Smooth muscle cell (in vitro differentiated cells): ENCODE results near the gene EPHA2. TPM values are rescaled to one million over a fixed set of nuclear protein-coding genes. Genes with fewer than 3 reads are reported as not detected.

ENCODE experiments used
- DNase-seq: peaks from one replicate; lab custom pipeline; 2025; ENCODE audit not compliant: unreplicated experiment; lab: John Stamatoyannopoulos, UW
- H2AFZ ChIP-seq: fragments of 200-600 bp; sonication (generic); 2 replicates; pipeline ENCODE4 v1.6.0; 2016; ENCODE audit warnings: antibody characterized with exemption, low read depth, mild to moderate bottlenecking
- H3F3A ChIP-seq: fragments of 200-600 bp; sonication (generic); 2 replicates; pipeline ENCODE4 v1.6.0; 2017; ENCODE audit warnings: antibody characterized with exemption, low read depth
- H3K27ac ChIP-seq: fragments of 200-600 bp; sonication (generic); 2 replicates; pipeline ENCODE4 v1.5.1; 2016; ENCODE audit warnings: low read depth, mild to moderate bottlenecking
- H3K27me3 ChIP-seq: fragments of 200-600 bp; sonication (generic); 2 replicates; pipeline ENCODE4 v1.6.1; 2016; ENCODE audit warnings: low read depth, mild to moderate bottlenecking
- H3K36me3 ChIP-seq: fragments of 200-600 bp; sonication (generic); 2 replicates; pipeline ENCODE4 v1.5.1; 2016; ENCODE audit warnings: low read depth
- H3K4me1 ChIP-seq: fragments of 200-600 bp; sonication (generic); 2 replicates; pipeline ENCODE4 v1.5.1; 2016; ENCODE audit warnings: low read depth
- H3K4me2 ChIP-seq: fragments of 200-600 bp; sonication (generic); 2 replicates; pipeline ENCODE4 v1.6.0; 2016; ENCODE audit warnings: mild to moderate bottlenecking
- H3K4me3 ChIP-seq: fragments of 200-600 bp; sonication (generic); 2 replicates; pipeline ENCODE4 v1.5.1; 2016; ENCODE audit warnings: mild to moderate bottlenecking
- H3K79me2 ChIP-seq: fragments of 200-600 bp; sonication (generic); 2 replicates; pipeline ENCODE4 v1.6.0; 2016; ENCODE audit warnings: low read depth, mild to moderate bottlenecking
- H3K9ac ChIP-seq: fragments of 200-600 bp; sonication (generic); 2 replicates; pipeline ENCODE4 v1.6.0; 2016; ENCODE audit warnings: low read depth
- H3K9me3 ChIP-seq: fragments of 200-600 bp; sonication (generic); replicated peaks from 2 replicates; pipeline ENCODE4 v1.5.1; 2016; ENCODE audit warnings: low read depth
- H4K20me1 ChIP-seq: fragments of 200-600 bp; sonication (generic); 2 replicates; pipeline ENCODE4 v1.6.0; 2016; ENCODE audit warnings: low read depth
- WGBS: methylation state at CpG from one replicate; pipeline ENCODE4 v1.1.7; 2016; ENCODE audit warnings: low lambda C conversion rate; 5-methylcytosine and 5-hydroxymethylcytosine counted together
- polyA plus RNA-seq: library from polyadenylated mRNA; unstranded; fragments of >200 nt; fragmentation: Nextera tagmentation; extraction: Ambion mirVana; gene quantifications from 2 replicates; pipeline ENCODE4 v1.2.1, GENCODE V29; 2016
- total RNA-seq: library from RNA; depleted of rRNA; stranded (reverse); fragments of >200 nt; gene quantifications from 2 replicates; pipeline ENCODE4 v1.2.3, GENCODE V29; 2014
- TF ChIP-seq, protein P1 (sequence below): fragments of 200-600 bp; sonication (generic); IDR thresholded peaks from 2 replicates; pipeline ENCODE4 v1.5.1; 2017; ENCODE audit warnings: borderline replicate concordance, mild to moderate bottlenecking, antibody characterized with exemption; ENCODE audit not compliant: insufficient read depth, poor library complexity, severe bottlenecking

The EPHA2 gene
- total and polyA plus RNA-seq, 2 experiments from 2014 or later, result 27.3 to 34.8 TPM

DNA sequence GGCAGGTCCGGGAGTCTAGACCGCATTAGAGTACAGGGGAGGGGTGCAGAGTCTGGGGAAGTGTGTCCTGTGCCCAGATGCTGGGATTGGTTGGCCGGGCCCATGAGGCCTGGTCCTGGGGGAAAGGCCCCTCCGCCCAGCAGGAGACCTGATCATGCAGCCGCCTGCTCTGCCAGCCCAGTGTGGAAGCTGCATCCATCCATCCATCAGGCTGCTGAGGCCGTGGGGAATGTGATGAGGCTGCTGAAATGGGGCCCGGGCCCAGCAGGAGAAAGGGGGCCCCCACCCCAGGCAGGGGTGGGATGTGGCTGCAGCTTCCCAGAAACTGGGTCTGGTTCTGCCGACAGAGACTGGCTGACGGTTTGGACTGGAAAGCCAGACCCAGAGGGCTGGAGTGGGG lies 37.2 kb downstream of the EPHA2 start:
- H2AFZ ChIP-seq, result no peak overlapping the region
- no peaks in the 10 kb centered on the region for H3K36me3 ChIP-seq
- DNase-seq, result no peak
- H4K20me1 ChIP-seq, result peaks cover 21% of the 10 kb centered on the region
- no peak overlapping the region for H3K4me3 ChIP-seq
- peaks cover 39% of the 10 kb centered on the region for H3K4me1 ChIP-seq
- H3K79me2 ChIP-seq, result no peaks in the 10 kb centered on the region
- WGBS, result 73% methylated on average over 9 of the region's 9 CpGs
- no peaks in the 10 kb centered on the region for H3K27me3 ChIP-seq
- H3F3A ChIP-seq, result peaks cover 3% of the 10 kb centered on the region
- no peak overlapping the region for H3K27ac ChIP-seq
- no peaks in the 10 kb centered on the region for H3K9me3 ChIP-seq
- H3K4me2 ChIP-seq, result no peak overlapping the region
- H3K9ac ChIP-seq, result no peak overlapping the region
- TF ChIP-seq, protein P1, sequence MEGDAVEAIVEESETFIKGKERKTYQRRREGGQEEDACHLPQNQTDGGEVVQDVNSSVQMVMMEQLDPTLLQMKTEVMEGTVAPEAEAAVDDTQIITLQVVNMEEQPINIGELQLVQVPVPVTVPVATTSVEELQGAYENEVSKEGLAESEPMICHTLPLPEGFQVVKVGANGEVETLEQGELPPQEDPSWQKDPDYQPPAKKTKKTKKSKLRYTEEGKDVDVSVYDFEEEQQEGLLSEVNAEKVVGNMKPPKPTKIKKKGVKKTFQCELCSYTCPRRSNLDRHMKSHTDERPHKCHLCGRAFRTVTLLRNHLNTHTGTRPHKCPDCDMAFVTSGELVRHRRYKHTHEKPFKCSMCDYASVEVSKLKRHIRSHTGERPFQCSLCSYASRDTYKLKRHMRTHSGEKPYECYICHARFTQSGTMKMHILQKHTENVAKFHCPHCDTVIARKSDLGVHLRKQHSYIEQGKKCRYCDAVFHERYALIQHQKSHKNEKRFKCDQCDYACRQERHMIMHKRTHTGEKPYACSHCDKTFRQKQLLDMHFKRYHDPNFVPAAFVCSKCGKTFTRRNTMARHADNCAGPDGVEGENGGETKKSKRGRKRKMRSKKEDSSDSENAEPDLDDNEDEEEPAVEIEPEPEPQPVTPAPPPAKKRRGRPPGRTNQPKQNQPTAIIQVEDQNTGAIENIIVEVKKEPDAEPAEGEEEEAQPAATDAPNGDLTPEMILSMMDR, result no peak

DNA sequence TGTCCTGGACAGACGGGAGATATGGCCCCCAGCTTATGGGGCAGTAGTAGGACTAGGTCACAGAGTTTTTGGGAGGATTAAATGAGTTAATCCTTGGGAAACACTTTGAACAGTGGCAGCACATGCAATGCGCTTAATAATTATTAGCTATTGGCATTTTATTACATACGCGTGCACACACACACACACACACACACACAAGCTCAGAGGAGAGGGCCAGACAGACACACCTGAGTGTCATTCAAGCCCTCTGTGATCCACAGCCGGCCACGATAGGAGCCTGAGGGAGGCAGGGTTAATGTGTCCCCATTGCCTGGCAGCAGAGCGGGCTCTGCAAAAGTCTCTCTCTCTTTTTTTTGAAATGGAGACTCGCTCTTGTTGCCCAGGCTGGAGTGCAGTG lies 37.9 kb downstream of the EPHA2 start:
- Histone ChIP-seq H3K9ac (no peak overlapping the region), H3K4me1 (peaks cover 39% of the 10 kb centered on the region), H3K27me3 (no peaks in the 10 kb centered on the region), H3K79me2 (no peaks in the 10 kb centered on the region), H3K36me3 (no peaks in the 10 kb centered on the region), H3K4me2 (no peak overlapping the region), H3F3A (peaks cover 3% of the 10 kb centered on the region), H3K9me3 (no peaks in the 10 kb centered on the region), H4K20me1 (peaks cover 14% of the 10 kb centered on the region), H3K4me3 (no peak overlapping the region), H2AFZ (no peak overlapping the region), H3K27ac (no peak overlapping the region)
- DNase-seq, result no peak
- WGBS, result 91% methylated on average over 8 of the region's 8 CpGs
- TF ChIP-seq, protein P1, result no peak

DNA sequence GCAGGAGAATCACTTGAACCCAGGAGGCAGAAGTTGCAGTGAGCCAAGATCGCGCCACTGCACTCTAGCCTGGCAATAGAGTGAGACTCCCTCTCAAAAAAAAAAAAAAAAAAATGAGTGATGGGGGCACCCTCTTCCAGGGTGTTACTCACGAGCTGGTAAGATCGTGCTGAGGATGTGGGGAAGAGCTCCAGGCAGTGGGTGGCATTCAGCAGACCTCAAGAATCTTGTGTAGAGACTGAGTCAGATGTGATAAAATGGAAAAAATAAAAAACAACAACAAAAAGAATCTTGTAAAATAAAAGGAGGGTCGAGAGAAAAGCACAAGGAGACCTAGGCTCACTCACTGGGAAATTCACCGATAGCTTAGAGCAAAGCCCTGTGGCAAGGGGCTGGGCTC lies 38.5 kb downstream of the EPHA2 start:
- 55% methylated on average over 6 of the region's 6 CpGs for WGBS
- no peaks in the 10 kb centered on the region for H3K79me2 ChIP-seq
- peaks cover 43% of the 10 kb centered on the region for H3K4me1 ChIP-seq
- H3K27ac ChIP-seq, result no peak overlapping the region
- no peak overlapping the region for H3K4me2 ChIP-seq
- TF ChIP-seq, protein P1, result no peak
- no peak overlapping the region for H3K9ac ChIP-seq
- no peak overlapping the region for H2AFZ ChIP-seq
- no peak for DNase-seq
- H3K9me3 ChIP-seq, result no peaks in the 10 kb centered on the region
- H3K27me3 ChIP-seq, result no peaks in the 10 kb centered on the region
- H3F3A ChIP-seq, result peaks cover 3% of the 10 kb centered on the region
- no peak overlapping the region for H3K4me3 ChIP-seq
- peaks cover 8% of the 10 kb centered on the region for H4K20me1 ChIP-seq
- no peaks in the 10 kb centered on the region for H3K36me3 ChIP-seq

DNA sequence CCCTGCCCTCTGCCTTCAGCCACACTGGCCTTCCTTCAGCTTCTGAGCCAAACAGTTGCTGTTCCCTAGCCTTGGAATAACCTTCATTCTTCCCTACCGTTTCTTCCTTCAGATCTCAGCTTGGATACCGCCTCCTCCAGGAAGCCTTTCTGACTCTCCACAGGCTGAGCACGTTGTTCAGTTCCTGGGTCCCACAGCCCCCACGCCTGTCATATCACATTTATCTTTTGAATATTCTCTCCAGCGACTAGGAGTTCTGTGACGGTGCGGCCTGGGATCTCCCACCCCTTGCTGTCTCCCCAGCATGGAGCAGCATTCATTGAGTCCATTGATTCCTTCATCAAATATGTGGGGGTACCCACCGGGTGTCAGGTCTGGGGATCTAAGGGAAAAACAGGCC lies 39.2 kb downstream of the EPHA2 start:
- TF ChIP-seq, protein P1, result no peak
- 82% methylated on average over 8 of the region's 8 CpGs for WGBS
- no peaks in the 10 kb centered on the region for H3K36me3 ChIP-seq
- peaks cover 50% of the 10 kb centered on the region for H3K4me1 ChIP-seq
- no peak overlapping the region for H2AFZ ChIP-seq
- no peaks in the 10 kb centered on the region for H3K79me2 ChIP-seq
- H4K20me1 ChIP-seq, result peaks cover under 1% of the 10 kb centered on the region
- no peaks in the 10 kb centered on the region for H3F3A ChIP-seq
- DNase-seq, result no peak
- H3K4me3 ChIP-seq, result no peak overlapping the region
- no peak overlapping the region for H3K27ac ChIP-seq
- H3K9ac ChIP-seq, result no peak overlapping the region
- H3K27me3 ChIP-seq, result no peaks in the 10 kb centered on the region
- H3K9me3 ChIP-seq, result no peaks in the 10 kb centered on the region
- H3K4me2 ChIP-seq, result no peak overlapping the region
